GM19467 (cell line): ENCODE results near the gene ELOVL1.

ENCODE experiments used
- ATAC-seq: cut with Tn5 transposase; IDR thresholded peaks from one replicate; pipeline ENCODE4 v1.9.1; 2021; ENCODE audit warnings: mild to moderate bottlenecking, moderate library complexity; ENCODE audit not compliant: unreplicated experiment

Gene ELOVL1

DNA sequence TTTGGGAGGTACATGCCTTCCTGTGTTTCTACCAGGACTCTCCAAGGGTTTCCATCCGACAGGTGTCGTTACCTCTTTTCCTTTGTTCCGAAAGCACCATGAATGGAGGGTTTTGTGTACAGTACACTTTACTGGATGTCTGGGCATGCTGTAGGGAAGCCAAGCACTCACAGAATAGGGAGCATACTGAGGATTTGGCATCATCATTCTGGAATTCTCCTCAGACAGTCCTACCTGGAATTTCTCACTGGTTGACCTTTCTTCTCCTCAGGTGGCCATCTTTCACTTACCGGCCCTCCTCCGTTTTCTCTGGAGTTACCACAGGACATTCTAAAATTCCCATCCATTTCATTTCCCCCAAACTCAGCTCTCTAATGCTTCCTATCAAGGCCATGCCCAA is 36.1 kb downstream of the ELOVL1 start:
- no peak for ATAC-seq

DNA sequence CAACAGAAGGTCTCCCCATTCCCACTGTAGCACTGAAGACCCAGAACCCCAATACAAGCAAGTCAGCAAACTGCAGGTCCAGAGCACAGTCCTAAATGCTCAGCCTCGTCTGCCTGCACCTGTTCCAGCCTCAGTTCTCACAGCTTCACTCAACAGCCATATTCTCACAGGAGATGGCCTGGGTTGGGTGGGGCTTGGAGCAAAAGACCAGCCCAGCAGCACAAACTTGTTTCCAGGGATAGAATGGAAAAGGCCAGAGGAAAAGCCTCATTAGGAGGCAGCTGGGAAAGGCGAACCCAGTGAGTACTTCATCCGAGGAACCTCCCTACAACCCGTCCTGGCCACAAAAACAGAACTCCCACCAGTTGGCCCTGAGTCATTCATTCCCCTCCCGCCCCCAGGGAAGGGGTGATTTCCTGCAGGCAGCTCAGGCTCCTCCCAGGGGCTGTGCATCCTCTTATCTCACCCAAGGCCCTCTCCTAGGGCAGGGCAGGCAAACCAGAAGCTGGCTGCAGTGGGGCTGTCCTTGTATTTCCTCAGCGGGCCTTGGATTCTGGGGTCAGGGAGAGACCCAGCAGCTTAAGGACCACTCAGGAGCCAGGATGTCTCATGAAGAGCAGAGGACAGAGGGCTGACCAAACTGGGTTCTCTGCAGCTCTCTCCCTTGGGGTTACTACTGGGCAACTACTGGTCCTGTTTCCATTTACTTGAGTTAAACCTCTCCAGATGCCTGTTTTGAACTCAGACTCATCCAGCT is 37.6 kb downstream of the ELOVL1 start:
- ATAC-seq, result no peak

DNA sequence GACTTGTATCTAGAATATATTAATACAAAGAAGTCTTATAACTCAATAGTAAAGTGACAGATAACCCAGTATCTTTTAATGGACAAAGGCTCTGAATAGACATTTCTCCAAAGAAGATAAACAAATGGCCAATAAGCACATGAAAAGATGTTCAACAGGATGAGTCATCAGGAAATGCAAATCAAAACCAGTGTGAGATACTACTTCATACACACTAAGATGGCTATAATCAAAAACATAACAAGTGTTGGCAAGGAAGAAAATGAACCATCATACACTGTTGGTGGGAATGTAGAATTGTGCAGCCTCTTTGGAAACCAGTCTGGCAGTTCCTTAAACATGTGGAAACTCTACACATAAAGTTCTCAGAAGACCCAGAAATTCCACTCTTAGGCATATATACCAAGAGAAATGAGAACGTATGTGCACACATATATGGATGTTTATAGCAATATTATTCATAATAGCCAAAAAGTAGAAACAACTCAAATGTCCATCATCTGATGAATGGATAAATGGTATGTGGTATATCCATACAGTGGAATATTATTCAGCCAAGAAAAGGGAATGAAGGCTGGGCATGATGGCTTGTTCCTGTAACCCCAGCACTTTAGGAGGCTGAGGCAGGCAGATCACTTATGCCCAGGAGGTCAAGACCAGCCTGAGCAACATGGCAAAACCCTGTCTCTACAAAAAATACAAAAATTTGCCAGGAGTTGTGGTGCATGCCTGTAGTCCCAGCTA is 40.1 kb downstream of the ELOVL1 start:
- no peak for ATAC-seq

DNA sequence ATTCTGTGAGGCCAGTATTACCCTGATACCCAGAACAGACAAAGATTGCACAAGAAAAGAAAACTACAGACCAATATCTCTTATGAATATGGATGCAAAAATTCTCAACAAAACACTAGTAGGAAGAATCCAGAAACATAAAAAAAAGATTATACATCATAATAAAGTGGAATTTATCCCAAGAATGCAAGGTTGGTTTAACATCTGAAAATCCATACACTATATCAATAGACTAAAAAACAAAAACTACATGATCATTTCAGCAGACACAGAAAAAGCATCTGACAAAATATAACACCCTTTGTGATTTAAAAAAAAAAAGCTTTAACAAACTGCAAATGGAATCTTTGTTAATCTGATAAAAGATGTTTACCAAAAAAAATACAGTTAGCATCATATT is 42.4 kb downstream of the ELOVL1 start:
- ATAC-seq, result no peak

DNA sequence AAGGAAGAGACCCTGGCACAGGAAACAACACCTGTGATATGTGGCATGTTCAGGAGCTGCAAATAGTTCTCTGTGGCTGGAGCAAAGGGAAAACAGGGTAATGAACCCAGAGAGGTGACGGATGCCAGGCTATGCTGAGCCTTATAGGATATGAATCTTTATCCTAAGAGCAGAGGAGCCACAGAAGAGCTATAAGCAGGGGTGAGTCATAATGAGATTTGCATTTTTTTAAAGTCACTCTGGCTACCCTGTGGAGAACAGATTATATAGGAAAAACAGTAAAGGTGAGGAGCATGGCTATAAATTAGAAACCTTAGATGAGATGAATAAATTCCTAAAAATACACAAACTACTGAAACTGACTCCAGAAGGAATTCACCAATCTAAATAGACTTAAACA is 43.0 kb downstream of the ELOVL1 start:
- no peak for ATAC-seq

DNA sequence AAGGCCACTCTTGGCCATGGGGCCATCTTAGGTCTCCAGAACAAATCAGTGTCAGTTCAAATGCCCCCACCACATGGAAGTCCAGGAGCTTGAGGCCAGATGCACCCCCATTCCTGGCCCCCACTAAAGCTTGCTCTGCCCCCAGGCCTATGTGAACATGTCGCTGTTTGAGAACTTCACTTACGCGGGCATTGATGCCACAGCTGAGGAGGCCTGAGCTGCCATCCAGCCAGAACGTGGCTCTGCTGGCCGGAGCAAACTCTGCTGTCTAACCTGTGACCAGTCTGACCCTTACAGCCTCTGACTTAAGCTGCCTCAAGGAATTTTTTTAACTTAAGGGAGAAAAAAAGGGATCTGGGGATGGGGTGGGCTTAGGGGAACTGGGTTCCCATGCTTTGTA is 45.3 kb downstream of the ELOVL1 start:
- no peak for ATAC-seq

DNA sequence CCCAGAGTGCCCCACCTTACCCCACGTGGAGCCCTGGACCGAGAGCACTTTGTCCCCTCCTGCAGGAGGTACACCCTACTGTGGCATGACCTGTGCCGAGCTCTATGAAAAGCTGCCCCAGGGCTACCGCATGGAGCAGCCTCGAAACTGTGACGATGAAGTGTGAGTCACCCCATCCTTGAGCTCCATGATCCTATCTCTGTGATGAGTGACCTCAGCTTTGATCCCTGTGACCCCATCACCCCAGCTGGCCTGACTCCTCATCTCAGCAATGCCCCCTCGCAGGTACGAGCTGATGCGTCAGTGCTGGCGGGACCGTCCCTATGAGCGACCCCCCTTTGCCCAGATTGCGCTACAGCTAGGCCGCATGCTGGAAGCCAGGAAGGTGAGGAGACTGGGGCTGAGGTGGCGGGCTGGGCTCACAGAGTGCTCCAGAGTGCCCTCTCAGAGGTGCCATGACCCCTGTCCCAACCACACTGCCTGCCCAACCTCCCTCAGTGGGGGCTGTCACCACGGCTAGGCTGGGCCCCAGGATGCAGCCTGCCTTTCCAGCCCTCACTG is 46.4 kb downstream of the ELOVL1 start:
- ATAC-seq, result no peak

DNA sequence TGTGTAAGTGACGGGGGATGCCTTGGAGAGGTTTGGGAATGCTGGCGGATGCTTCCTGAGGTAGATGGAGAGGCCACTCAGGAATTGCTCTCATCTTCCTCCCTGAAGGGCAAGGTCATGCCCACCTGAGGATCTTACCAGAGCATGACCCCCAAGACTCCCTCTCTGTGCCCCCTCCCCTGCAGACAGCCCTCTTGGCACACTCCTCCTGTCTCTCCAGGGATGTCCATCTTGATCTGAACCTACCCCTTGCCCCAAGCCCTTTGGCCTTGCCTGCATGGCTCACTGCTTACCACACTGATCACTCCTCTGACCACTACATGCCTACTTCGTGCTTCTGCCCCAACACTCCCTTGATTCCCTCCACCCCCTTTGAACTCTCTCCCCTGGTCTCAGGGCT is 48.0 kb downstream of the ELOVL1 start:
- ATAC-seq, result no peak

DNA sequence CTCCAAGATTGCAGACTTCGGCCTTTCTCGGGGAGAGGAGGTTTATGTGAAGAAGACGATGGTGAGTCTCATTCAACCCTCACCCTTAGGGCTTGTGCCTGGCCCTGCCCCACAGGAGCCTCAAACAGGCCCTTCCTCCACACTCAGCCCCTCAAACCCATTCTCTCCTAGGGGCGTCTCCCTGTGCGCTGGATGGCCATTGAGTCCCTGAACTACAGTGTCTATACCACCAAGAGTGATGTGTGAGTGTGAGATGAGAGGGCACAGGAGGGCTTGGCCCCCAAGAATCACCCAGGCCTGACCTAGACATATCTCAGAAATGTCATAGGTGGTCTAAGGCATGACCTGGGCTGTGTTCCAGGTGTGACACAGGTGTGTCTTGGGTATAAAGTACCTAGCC is 48.5 kb downstream of the ELOVL1 start:
- ATAC-seq, result no peak

DNA sequence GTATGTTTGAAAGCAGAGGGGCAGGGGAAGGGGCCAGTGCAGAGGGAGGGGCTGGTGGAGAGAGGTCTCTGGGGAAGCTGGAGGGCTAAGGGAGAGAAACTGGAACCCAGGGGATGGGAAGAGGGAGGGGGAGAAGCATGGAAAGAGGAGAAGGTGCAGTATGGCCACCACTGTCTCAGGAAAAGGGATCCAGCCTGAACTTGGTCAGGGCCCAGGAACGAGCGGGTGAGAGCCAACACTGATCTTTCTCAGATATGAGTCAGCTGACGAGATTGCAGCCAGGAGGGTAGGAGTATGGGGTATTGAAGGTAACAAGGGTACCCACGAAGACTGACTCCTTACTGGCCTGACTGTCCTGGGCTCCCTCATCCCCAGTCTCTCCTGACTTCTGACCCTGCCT is 49.0 kb downstream of the ELOVL1 start:
- ATAC-seq, result no peak

DNA sequence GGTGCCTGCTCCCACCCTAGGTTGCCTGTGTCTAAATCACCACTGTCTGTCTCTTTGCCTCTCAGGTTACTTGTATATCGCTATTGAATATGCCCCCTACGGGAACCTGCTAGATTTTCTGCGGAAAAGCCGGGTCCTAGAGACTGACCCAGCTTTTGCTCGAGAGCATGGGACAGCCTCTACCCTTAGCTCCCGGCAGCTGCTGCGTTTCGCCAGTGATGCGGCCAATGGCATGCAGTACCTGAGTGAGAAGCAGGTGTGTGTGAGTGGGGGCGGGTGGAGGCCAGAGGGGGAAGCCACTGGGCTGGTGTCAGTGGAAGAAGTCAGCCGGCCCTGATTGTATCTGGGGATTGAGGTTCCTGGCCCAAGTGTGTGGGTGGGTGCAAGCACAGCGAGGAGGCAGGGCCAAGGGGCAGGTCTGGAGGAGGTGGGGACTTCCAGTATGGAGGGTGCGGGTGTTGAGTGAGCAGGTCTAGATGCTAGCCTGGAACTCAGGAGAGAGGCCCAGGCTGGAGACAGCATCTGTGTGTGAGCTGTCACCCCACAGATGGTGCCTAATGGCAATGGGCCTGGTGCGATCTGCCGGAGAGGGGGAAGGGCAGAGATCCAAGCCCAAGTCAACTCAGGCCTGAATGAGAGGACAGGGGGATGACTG is 49.9 kb downstream of the ELOVL1 start:
- no peak for ATAC-seq

DNA sequence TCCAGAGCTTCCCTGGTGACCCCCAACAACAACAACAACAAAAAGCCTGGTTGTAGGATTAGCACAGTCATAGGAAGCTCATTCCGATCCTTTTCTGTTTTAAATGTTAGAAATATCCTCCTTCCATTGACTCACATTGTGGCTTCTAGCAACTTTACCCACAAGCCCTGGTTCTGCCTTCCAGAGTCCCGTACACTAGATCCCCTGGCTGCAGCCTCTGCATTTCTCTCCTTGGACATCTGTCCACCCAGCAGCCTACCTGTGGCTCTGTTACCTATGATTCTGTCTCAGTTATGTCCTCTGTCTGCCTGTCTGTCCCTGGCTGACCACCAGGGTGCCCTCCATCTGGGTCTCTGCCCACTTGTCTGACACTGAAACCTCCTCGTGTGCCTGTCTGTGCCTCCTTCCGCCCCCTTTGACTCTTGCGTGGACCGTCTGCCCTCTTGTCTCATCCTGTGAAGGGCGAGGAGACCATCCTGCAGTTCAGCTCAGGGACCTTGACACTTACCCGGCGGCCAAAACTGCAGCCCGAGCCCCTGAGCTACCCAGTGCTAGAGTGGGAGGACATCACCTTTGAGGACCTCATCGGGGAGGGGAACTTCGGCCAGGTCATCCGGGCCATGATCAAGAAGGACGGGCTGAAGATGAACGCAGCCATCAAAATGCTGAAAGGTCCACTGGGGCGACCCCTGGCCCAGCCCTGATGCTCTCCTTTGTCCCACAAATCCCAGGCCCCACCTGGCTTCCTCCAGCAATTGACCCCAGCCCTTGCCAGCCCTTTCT is 50.9 kb downstream of the ELOVL1 start:
- ATAC-seq, result no peak

DNA sequence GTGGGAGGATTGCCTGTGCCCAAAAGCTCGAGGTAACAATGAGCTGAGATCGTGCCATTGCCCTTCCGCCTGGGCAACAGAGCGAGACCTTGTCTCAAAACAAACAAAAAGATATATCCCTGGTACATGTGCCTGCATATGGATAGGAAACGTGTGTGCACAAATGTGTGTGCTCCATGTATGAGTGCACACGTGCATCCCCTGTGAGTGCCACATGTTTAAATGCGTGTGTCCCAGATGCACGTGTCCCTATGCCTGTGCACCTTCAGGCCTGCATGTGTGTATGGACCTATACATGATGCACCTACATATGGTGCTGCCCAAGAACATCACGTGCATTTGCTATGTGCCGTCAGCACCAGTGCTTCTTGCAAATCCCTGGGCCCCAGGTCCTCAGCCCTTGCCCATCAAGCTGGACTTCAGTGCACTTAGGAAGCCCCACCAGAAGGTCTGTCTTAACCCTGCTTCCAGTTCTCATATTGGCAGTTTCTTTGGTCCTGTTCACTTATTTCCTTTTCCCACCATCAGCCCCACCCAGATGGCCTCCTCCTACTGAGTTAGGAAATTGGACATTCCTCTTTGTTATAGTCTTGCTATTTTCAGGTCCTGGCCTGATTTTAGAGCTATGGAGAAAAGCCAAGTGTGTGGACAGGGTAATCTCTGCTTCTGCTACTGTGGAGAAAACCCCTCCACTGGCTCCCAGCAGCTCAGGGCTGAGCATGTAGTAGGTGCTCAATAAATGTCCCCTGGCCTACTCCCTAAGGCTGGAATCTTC is 51.7 kb downstream of the ELOVL1 start:
- no peak for ATAC-seq

DNA sequence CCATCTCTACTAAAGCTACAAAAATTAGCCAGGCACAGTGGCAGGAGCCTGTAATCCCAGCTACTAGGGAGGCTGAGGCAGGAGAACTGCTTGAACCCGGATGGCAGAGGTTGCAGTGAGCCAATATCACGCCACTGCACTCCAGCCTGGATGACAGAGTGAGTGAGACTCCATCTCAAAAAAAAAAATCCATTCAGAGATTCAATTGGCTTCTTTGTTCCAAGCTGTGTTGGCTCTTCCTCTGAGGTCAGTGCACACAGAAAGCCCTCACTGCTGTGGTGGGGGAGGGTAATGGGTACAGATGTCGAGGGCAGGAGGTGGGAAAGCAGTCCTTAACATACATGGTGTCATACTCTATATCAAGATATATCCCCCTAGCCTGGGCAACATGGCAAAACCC is 52.3 kb downstream of the ELOVL1 start:
- no peak for ATAC-seq

DNA sequence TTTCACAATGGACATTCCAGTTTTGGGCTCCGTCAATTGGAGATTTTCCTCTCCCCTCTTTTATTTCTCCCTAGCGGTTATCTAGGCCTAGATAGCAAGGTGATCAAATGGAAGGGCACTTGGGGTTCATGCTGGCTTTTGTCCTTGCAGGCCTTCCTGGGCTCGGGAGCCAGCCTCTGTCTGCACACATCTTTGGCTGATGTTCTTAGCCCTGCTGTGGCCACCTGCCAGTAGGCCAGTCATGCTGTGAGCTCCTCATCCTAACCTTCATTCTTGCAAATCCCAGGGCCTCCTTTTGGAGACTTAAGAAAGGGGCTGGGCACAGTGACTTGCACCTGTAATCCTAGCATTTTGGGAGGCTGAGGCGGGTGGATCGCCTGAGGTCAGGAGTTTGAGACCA is 53.6 kb downstream of the ELOVL1 start:
- no peak for ATAC-seq

DNA sequence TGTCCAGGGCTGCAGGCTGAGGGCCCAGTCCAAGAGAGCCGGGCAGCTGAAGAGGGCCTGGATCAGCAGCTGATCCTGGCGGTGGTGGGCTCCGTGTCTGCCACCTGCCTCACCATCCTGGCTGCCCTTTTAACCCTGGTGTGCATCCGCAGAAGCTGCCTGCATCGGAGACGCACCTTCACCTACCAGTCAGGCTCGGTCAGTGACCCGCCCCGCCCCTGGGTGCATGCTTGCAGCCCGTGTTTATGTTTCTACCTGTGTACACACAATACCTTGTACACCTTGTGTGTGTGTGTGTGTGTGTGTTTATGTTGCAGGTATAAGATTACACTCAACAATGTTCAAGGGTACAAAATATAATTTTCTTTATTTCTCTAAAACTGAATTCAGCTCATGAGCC is 54.0 kb downstream of the ELOVL1 start:
- ATAC-seq, result no peak
